Lower lobe of right lung (tissue), 2 donors: ENCODE measurements around the gene DNAI7. TPM values are rescaled to one million over a fixed set of nuclear protein-coding genes. Genes with fewer than 3 reads are reported as not detected.

ENCODE experiments used
- ATAC-seq, 2 donors: fragments of 200-7000 bp; cut with Tn5 transposase; one replicate each; pipeline ENCODE4 v1.9.1; 2020 to 2022; ENCODE audit warnings: mild to moderate bottlenecking in 2 of 2, moderate library complexity in 2 of 2
- DNase-seq: peaks from one replicate; pipeline ENCODE4 v3.0.0-alpha.2; 2020
- H3K27ac ChIP-seq: fragments of 200-600 bp; one replicate; pipeline ENCODE4 v1.8.0; 2022
- H3K27me3 ChIP-seq: fragments of 200-600 bp; one replicate; pipeline ENCODE4 v1.8.0; 2022; ENCODE audit warnings: low read depth
- H3K36me3 ChIP-seq: fragments of 200-600 bp; one replicate; pipeline ENCODE4 v1.8.0; 2022; ENCODE audit warnings: mild to moderate bottlenecking
- H3K4me1 ChIP-seq: fragments of 200-600 bp; one replicate; pipeline ENCODE4 v1.8.0; 2022
- H3K4me3 ChIP-seq: fragments of 200-600 bp; one replicate; pipeline ENCODE4 v1.8.0; 2022; ENCODE audit warnings: mild to moderate bottlenecking
- H3K9me3 ChIP-seq: fragments of 200-600 bp; one replicate; pipeline ENCODE4 v1.8.0; 2022
- CTCF ChIP-seq: fragments of 200-600 bp; IDR thresholded peaks from one replicate; pipeline ENCODE4 v1.8.0; 2022; ENCODE audit warnings: antibody characterized with exemption, mild to moderate bottlenecking
- intact Hi-C: fragments of 100-400 bp; cut with DNase I; formaldehyde crosslinking; loops from one replicate; pipeline ENCODE4 v1.11.0; 2022
- total RNA-seq: library from RNA; stranded (reverse); fragmentation: NEBNext Ultra II Directional; extraction: Animal tissue kit (Norgen Biotek cat#: 25700); gene quantifications from one replicate; pipeline ENCODE4 v1.2.1, GENCODE V29; 2021
- donor health status: DM: no; HTN: yes; CAD: no; lungs with severe emphysema.

The DNAI7 gene
- total RNA-seq, 1 donor from 2014 or later: 6.7 TPM

GRCh38 chr12:25058658-25059058, 136.3 kb downstream of the DNAI7 start:
- intact Hi-C loops: no loop called here
- Histone ChIP-seq H3K4me3 (no peak overlapping the region), H3K9me3 (no peaks in the 10 kb centered on the region), H3K27me3 (no peaks in the 10 kb centered on the region), H3K4me1 (peaks cover 2% of the 10 kb centered on the region), H3K36me3 (peaks cover 2% of the 10 kb centered on the region), H3K27ac (no peak overlapping the region)
- TF ChIP-seq CTCF: no peak
- ATAC-seq (no peak), DNase-seq (no peak)

Other genes with a start within 250 kb of the DNAI7 start
- 50.6 TPM for gene BCAT1, start 246.1 kb downstream of the DNAI7 start, total RNA-seq
- gene ETFRF1, start 77 bp upstream of the DNAI7 start, total RNA-seq: 24.7 TPM
- 28.6 TPM for gene KRAS, start 55.8 kb upstream of the DNAI7 start, total RNA-seq